ENCODE data around the gene ACTL10.

DNA sequence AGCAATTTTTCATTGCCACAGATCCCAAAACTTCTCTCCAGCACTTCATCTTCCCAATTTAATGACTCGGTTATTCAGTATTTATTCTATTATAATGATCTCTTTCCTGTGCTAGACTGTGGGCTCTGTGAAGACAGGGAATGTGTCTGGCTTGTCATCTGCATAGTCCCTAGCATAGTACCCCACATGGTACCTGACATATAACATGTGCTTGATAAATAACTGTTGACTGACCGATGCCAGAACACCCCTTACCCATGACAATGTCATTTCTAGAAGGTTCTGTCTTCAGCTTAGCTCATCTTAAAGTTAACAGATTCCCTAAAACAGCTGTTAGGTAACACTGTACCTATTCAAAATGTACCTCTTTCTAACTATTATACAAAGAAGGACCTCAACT is 49.8 kb downstream of the ACTL10 start:
- TF ChIP-seq, protein P1, sequence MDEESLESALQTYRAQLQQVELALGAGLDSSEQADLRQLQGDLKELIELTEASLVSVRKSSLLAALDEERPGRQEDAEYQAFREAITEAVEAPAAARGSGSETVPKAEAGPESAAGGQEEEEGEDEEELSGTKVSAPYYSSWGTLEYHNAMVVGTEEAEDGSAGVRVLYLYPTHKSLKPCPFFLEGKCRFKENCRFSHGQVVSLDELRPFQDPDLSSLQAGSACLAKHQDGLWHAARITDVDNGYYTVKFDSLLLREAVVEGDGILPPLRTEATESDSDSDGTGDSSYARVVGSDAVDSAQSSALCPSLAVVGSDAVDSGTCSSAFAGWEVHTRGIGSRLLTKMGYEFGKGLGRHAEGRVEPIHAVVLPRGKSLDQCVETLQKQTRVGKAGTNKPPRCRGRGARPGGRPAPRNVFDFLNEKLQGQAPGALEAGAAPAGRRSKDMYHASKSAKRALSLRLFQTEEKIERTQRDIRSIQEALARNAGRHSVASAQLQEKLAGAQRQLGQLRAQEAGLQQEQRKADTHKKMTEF (CRISPR knock-in tag; IDR thresholded peaks at IDR 0.05) = no peak
- TF ChIP-seq MXI1 (IDR thresholded peaks at IDR 0.05; ENCODE audit: borderline replicate concordance, low read depth, low read length) (no peak), RFX5 (IDR thresholded peaks at IDR 0.05; ENCODE audit: low read depth, low read length) (no peak), MEIS2 (CRISPR knock-in tag; IDR thresholded peaks at IDR 0.05) (no peak), EP300 (IDR thresholded peaks at IDR 0.05; ENCODE audit: low read depth in 2 of 2, low read length in 2 of 2) (no peak), EP300 (CRISPR knock-in tag; IDR thresholded peaks at IDR 0.05; ENCODE audit: borderline replicate concordance) (no peak)
- TF ChIP-seq, protein P2, sequence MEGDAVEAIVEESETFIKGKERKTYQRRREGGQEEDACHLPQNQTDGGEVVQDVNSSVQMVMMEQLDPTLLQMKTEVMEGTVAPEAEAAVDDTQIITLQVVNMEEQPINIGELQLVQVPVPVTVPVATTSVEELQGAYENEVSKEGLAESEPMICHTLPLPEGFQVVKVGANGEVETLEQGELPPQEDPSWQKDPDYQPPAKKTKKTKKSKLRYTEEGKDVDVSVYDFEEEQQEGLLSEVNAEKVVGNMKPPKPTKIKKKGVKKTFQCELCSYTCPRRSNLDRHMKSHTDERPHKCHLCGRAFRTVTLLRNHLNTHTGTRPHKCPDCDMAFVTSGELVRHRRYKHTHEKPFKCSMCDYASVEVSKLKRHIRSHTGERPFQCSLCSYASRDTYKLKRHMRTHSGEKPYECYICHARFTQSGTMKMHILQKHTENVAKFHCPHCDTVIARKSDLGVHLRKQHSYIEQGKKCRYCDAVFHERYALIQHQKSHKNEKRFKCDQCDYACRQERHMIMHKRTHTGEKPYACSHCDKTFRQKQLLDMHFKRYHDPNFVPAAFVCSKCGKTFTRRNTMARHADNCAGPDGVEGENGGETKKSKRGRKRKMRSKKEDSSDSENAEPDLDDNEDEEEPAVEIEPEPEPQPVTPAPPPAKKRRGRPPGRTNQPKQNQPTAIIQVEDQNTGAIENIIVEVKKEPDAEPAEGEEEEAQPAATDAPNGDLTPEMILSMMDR (CRISPR knock-in tag; IDR thresholded peaks at IDR 0.05) = no peak
- TF ChIP-seq, protein P3, sequence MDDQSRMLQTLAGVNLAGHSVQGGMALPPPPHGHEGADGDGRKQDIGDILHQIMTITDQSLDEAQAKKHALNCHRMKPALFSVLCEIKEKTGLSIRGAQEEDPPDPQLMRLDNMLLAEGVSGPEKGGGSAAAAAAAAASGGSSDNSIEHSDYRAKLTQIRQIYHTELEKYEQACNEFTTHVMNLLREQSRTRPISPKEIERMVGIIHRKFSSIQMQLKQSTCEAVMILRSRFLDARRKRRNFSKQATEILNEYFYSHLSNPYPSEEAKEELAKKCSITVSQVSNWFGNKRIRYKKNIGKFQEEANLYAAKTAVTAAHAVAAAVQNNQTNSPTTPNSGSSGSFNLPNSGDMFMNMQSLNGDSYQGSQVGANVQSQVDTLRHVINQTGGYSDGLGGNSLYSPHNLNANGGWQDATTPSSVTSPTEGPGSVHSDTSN (CRISPR knock-in tag; IDR thresholded peaks at IDR 0.05; ENCODE audit: borderline replicate concordance) = no peak
- TF ChIP-seq, protein P4, sequence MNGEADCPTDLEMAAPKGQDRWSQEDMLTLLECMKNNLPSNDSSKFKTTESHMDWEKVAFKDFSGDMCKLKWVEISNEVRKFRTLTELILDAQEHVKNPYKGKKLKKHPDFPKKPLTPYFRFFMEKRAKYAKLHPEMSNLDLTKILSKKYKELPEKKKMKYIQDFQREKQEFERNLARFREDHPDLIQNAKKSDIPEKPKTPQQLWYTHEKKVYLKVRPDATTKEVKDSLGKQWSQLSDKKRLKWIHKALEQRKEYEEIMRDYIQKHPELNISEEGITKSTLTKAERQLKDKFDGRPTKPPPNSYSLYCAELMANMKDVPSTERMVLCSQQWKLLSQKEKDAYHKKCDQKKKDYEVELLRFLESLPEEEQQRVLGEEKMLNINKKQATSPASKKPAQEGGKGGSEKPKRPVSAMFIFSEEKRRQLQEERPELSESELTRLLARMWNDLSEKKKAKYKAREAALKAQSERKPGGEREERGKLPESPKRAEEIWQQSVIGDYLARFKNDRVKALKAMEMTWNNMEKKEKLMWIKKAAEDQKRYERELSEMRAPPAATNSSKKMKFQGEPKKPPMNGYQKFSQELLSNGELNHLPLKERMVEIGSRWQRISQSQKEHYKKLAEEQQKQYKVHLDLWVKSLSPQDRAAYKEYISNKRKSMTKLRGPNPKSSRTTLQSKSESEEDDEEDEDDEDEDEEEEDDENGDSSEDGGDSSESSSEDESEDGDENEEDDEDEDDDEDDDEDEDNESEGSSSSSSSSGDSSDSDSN (CRISPR knock-in tag; IDR thresholded peaks at IDR 0.05) = no peak
